ACC112 (cell line): ENCODE data around the gene DEPDC5.
"Not testable (repeated sequence)": the region's sequence is repeated elsewhere in the genome, so short reads cannot be mapped to it uniquely, and the experiment has no call there.

ENCODE experiments used
- H2AFZ ChIP-seq: fragments of 200-600 bp; sonication (generic); one replicate; pipeline ENCODE4 v1.6.0; 2017; ENCODE audit warnings: antibody characterized with exemption, low read length; ENCODE audit not compliant: unreplicated experiment
- H3K27ac ChIP-seq: fragments of 200-600 bp; sonication (generic); 2 replicates; pipeline ENCODE4 v1.5.1; 2014; ENCODE audit warnings: low read depth, mild to moderate bottlenecking, antibody characterized with exemption, low read length, moderate library complexity
- H3K27me3 ChIP-seq: fragments of 200-600 bp; sonication (generic); 2 replicates; pipeline ENCODE4 v1.6.1; 2014; ENCODE audit warnings: mild to moderate bottlenecking, antibody characterized with exemption, low read length, moderate library complexity, mixed read lengths; ENCODE audit not compliant: insufficient read depth
- H3K36me3 ChIP-seq: fragments of 200-600 bp; sonication (generic); 2 replicates; pipeline ENCODE4 v1.6.1; 2016; ENCODE audit warnings: mild to moderate bottlenecking, antibody characterized with exemption, low read length, moderate library complexity, mixed read lengths; ENCODE audit not compliant: insufficient read depth
- H3K4me1 ChIP-seq: fragments of 200-600 bp; sonication (generic); one replicate; pipeline ENCODE4 v1.6.1; 2016; ENCODE audit warnings: low read length, mixed read lengths; ENCODE audit not compliant: insufficient read depth, unreplicated experiment, control insufficient read depth
- H3K4me3 ChIP-seq: fragments of 200-600 bp; sonication (generic); 2 replicates; pipeline ENCODE4 v1.5.1; 2014; ENCODE audit warnings: mild to moderate bottlenecking, low read depth, low read length
- H3K79me2 ChIP-seq: fragments of 200-600 bp; sonication (generic); one replicate; pipeline ENCODE4 v1.6.0; 2016; ENCODE audit warnings: low read length; ENCODE audit not compliant: control insufficient read depth, unreplicated experiment, insufficient read depth

DEPDC5 gene

DNA sequence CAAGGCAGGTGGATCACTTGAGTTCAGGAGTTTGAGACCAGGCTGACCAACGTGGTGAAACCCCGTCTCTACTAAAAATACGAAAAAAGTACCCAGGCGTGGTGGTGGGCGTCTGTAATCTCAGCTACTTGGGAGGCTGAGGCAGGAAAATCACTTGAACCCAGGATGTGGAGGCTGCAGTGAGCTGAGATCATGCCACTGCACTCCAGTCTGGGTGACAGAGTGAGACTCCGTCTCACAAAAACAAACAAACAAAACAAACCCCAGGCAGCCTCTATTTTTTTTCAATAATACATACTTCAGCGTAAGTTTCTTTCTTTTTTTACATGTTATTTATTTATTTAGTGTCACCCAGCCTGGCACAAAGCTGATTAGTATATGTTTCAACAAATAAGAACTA lies 60.1 kb downstream of the DEPDC5 start:
- not testable (repeated sequence) for H2AFZ ChIP-seq, H3K79me2 ChIP-seq, H3K27me3 ChIP-seq, H3K4me1 ChIP-seq, H3K27ac ChIP-seq, H3K4me3 ChIP-seq, H3K36me3 ChIP-seq

DNA sequence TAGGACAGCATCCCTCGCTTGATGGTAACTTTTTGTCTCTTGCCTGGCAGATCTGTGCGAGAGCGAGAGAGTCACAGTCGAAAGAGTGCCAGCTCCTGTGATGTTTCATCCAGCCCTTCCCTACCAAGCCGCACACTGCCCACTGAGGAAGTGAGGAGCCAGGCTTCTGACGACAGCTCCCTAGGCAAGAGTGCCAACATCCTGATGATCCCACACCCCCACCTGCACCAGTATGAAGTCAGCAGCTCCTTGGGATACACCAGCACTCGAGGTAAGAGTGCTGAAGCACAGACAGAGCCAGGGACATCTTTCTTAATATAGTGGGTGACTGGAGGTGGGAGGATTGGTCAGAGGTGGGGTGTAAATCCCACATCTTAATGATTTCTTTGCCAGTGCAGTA lies 61.1 kb downstream of the DEPDC5 start:
- Histone ChIP-seq H3K4me3 (no peak overlapping the region), H3K4me1 (no peaks in the 10 kb centered on the region), H3K27ac (no peak overlapping the region), H3K27me3 (no peaks in the 10 kb centered on the region), H2AFZ (no peak overlapping the region), H3K36me3 (0 out of 2 replicates have a peak, but pooled peaks cover 4% of the 10 kb centered on the region), H3K79me2 (no peaks in the 10 kb centered on the region)

DNA sequence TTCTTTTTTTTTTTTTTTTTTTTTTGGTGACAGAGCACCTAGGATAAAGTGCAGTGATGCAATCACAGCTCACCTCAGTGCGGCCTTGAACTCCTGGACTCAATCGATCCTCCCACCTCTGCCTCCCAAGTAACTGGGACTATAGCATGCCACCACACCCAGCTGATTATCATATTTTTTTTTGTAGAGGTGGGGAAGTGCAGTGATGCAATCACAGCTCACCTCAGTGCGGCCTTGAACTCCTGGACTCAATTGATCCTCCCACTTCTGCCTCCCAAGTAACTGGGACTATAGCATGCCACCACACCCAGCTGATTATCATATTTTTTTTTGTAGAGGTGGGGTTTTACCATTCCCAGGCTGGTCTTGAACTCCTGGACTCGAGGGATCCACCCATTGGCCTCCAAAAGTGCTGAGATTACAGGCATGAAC lies 61.6 kb downstream of the DEPDC5 start:
- not testable (repeated sequence) for H3K4me3 ChIP-seq, H3K36me3 ChIP-seq

DNA sequence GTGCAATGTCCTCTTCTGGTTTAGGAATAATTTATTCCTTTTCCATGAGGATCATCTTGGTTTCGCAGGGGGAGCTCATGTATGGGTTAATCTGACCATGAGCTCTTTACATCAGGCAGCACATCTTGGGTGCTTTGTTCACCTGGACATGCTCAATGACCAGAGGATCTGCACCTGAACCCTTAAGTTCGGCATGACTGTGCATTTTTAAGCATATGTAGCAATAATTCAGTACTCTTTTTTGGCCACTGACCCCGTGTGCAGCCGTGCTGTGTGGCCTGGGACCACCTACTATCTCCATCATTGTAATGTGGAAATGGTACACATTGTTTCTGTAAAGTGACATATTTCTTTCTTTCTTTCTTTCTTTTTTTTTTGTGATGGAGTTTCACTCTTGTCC lies 62.9 kb downstream of the DEPDC5 start:
- Histone ChIP-seq H3K4me1 (no peaks in the 10 kb centered on the region), H3K27ac (no peak overlapping the region), H3K27me3 (no peaks in the 10 kb centered on the region), H2AFZ (no peak overlapping the region), H3K79me2 (no peaks in the 10 kb centered on the region), H3K36me3 (0 out of 2 replicates have a peak, but pooled peaks cover 4% of the 10 kb centered on the region), H3K4me3 (no peak overlapping the region)

More for the DNA sequence above, 61.6 kb downstream of the DEPDC5 start:
- not testable (repeated sequence) for H3K4me1 ChIP-seq, H3K27me3 ChIP-seq, H3K27ac ChIP-seq, H2AFZ ChIP-seq, H3K79me2 ChIP-seq

DNA sequence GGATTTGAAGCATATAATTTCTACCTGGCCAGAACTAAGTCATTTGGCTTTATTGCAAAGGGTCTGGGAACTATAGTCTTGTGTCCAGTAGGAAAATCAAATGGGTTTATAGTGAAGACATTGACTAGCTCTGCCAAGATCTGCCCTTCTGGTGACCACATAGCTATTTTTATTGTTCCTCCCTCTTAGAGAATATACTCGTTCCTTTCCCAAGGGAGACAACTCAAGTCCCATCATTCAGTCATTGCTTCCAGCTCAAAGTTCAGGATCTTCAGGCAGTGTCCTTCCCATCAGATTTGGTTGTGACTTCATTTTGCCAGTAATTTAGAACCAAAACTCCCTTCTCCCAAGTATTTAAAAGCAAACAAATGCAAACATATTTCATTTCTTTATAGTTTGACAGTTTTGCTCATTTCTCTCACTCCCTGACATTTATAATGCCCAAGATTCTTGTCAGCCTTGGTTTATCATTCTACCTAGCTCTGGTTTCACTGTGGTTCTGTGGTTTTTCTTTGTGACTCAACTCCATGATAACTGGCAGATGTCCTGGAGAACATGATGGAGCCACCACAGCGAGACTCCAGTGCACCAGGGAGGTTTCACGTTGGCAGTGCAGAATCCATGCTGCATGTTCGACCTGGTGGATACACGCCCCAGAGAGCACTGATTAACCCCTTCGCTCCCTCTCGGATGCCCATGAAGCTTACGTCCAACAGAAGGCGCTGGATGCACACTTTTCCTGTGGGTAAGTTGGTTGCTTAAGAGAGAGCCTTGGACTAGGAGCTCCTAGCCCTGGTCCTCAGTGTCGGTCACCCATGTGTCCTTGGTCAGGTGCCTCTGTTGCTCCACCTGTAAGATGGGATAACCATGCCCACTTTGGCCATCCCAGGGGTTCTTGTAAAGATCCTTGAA lies 64.9 kb downstream of the DEPDC5 start:
- H3K27ac ChIP-seq = no peak overlapping the region
- no peaks in the 10 kb centered on the region for H3K4me1 ChIP-seq
- H3K36me3 ChIP-seq = 0 out of 2 replicates have a peak, but pooled peaks cover 4% of the 10 kb centered on the region
- H2AFZ ChIP-seq = no peak overlapping the region
- H3K4me3 ChIP-seq = no peak overlapping the region
- H3K27me3 ChIP-seq = no peaks in the 10 kb centered on the region
- no peaks in the 10 kb centered on the region for H3K79me2 ChIP-seq

DNA sequence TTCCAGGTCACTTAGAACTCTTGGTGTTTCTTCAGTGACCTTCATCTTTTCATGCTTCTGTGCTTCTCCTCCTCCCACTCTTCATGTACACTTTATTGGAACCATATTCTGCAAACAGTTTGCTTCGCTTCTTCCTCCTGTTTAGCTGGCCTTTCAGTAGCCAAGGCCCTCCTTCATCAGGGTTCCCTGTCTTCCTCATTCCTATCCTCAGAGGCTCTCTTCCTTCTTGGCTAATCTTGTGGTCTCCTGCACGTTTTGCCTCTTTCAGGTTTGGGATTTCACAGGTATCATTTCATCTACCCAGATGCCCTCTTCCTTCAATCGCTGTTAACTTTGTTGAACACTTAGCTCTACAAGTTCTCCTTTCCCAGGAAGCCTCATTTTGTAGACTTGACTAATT lies 66.8 kb downstream of the DEPDC5 start:
- Histone ChIP-seq H2AFZ (no peak overlapping the region), H3K36me3 (0 out of 2 replicates have a peak, but pooled peaks cover 4% of the 10 kb centered on the region), H3K4me3 (no peak overlapping the region), H3K27me3 (no peaks in the 10 kb centered on the region), H3K27ac (no peak overlapping the region), H3K79me2 (no peaks in the 10 kb centered on the region), H3K4me1 (no peaks in the 10 kb centered on the region)

DNA sequence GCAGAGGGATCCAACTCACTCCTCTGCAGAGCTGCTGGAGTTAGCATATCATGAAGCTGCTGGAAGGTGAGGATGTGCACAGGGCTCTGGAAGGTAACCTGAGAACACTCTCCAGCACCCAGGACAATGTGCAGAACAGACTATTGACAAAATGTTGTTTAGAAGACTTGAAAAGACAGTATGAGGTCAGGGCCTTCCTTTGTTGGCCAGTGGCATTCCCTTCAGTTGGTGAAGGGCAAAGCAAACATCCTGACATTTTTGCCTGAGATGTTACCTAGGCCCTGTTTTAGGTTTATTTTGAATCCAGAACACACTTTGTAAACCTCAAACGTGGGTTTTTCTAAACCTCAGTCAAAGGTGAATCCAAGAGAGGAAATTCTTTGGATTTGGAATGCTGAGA lies 67.8 kb downstream of the DEPDC5 start:
- 0 out of 2 replicates have a peak, but pooled peaks cover 4% of the 10 kb centered on the region for H3K36me3 ChIP-seq
- no peak overlapping the region for H2AFZ ChIP-seq

DNA sequence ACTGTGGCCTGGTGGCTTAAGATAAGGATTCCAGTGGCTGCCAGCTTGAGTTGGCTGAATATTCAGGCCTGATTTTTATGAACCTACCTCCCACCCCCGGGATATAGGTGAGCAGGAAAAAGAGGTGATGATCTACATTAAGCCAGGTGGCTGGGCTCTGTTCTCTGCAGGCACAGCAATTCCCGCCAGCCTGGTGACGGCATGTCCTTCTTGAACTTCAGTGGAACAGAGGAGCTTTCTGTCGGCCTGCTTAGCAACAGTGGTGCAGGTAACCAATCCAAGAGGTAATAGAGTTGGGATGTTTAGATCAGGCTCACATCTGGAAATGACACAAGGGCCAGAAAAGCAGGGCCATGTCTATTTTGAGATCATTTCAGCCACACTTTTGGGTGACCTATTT lies 68.7 kb downstream of the DEPDC5 start:
- H3K4me3 ChIP-seq = no peak overlapping the region
- no peaks in the 10 kb centered on the region for H3K4me1 ChIP-seq
- no peaks in the 10 kb centered on the region for H3K79me2 ChIP-seq
- H3K27me3 ChIP-seq = no peaks in the 10 kb centered on the region
- H3K27ac ChIP-seq = no peak overlapping the region
- H3K36me3 ChIP-seq = 0 out of 2 replicates have a peak, but pooled peaks cover 4% of the 10 kb centered on the region
- H2AFZ ChIP-seq = no peak overlapping the region

More for the DNA sequence above, 67.8 kb downstream of the DEPDC5 start:
- Histone ChIP-seq H3K79me2 (no peaks in the 10 kb centered on the region), H3K4me1 (no peaks in the 10 kb centered on the region), H3K27me3 (no peaks in the 10 kb centered on the region), H3K27ac (no peak overlapping the region), H3K4me3 (no peak overlapping the region)

DNA sequence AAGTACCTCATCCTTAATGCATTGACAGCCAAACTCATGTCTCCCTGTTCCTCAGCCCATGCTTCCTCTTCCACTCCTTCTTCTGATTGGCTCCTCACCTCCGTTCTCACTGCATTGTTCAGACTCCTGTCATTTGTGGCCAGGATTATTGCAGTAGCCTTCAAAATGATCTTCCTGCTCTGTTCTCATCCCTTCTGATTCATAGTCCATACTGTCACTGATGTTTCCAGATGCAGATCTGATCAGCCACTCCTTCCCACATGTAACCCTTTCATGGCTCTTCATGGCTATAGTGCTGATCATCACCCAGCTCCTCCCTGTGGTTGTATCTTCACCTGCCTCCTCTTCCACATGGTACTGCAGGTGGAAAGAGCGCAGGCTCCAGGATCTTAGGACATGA lies 71.7 kb downstream of the DEPDC5 start:
- no peaks in the 10 kb centered on the region for H3K79me2 ChIP-seq

DNA sequence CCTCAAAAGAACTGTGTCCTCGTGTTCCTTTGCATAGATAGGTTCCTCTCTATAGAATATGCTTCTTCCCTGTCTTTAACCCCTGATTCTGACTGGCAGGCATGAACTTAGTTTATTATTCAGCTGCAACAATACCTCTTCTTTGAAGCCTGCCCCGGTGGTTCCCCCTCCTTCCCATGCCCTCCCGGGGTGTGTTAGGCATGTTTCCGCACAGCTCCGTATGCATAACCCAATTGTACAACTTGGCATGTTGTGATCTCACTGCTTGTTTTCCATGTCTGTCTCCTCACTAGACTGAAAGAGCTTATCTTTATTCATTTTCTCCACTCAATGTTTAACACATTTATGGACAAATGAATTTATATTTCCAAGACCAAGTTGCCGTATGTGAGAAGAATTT lies 72.6 kb downstream of the DEPDC5 start:
- H3K36me3 ChIP-seq = no peaks in the 10 kb centered on the region; the same call in 1 of the 2 replicates
- H3K27ac ChIP-seq = no peak overlapping the region
- H3K4me3 ChIP-seq = no peak overlapping the region
- H3K4me1 ChIP-seq = peaks cover 14% of the 10 kb centered on the region
- H2AFZ ChIP-seq = no peak overlapping the region
- no peaks in the 10 kb centered on the region for H3K79me2 ChIP-seq
- H3K27me3 ChIP-seq = no peaks in the 10 kb centered on the region

More for the DNA sequence above, 71.7 kb downstream of the DEPDC5 start:
- Histone ChIP-seq H3K27ac (no peak overlapping the region), H3K4me3 (no peak overlapping the region), H3K27me3 (no peaks in the 10 kb centered on the region), H3K36me3 (no peaks in the 10 kb centered on the region; the same call in 1 of the 2 replicates), H3K4me1 (peaks cover 10% of the 10 kb centered on the region), H2AFZ (no peak overlapping the region)

DNA sequence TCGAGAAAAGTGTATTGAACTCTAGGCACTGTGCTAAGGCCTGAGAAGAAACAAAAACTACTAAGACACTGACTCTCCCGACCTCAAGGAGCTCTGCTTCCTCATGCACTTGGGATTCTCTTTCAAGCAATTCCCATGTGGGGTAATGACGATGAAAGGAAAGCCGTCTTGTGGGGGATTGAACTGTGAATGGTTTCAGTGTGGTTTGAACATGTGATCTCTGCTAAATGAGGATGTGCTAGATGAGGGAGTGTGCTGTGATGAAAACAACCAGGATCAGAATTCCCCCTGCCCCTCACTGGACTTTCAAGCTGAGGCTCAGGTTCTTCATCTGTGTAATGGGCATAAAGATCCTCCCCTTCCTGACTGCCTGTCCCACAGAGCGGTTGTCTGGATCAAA lies 74.9 kb downstream of the DEPDC5 start:
- H3K4me3 ChIP-seq = no peak overlapping the region
- H3K36me3 ChIP-seq = no peaks in the 10 kb centered on the region; the same call in 1 of the 2 replicates
- no peak overlapping the region for H3K27ac ChIP-seq
- H2AFZ ChIP-seq = no peak overlapping the region
- H3K79me2 ChIP-seq = no peaks in the 10 kb centered on the region
- peaks cover 14% of the 10 kb centered on the region for H3K4me1 ChIP-seq
- H3K27me3 ChIP-seq = no peaks in the 10 kb centered on the region
